Ramos (cell line): Measurements from ENCODE around the gene NRXN3.

Experiments used
- in situ Hi-C: fragments of 300-500 bp; cut with MboI; formaldehyde crosslinking; loops from one replicate; pipeline ENCODE4 v1.14.3; 2022; ENCODE audit warnings: low sequenced_read_pairs; ENCODE audit not compliant: unreplicated experiment

Gene NRXN3

GRCh38 chr14:79281244-79282152, 1111.3 kb downstream of the NRXN3 start:
- in situ Hi-C loops, result no loop called here

- in situ Hi-C loops, result no loop called here
Measured at GRCh38 chr14:79284621-79285020, 1114.4 kb downstream of the NRXN3 start.

GRCh38 chr14:79285263-79285662, 1115.1 kb downstream of the NRXN3 start:
- in situ Hi-C loops, result no loop called here

- in situ Hi-C loops, result no loop called here
Measured at GRCh38 chr14:79287976-79288375, 1117.8 kb downstream of the NRXN3 start.

DNA sequence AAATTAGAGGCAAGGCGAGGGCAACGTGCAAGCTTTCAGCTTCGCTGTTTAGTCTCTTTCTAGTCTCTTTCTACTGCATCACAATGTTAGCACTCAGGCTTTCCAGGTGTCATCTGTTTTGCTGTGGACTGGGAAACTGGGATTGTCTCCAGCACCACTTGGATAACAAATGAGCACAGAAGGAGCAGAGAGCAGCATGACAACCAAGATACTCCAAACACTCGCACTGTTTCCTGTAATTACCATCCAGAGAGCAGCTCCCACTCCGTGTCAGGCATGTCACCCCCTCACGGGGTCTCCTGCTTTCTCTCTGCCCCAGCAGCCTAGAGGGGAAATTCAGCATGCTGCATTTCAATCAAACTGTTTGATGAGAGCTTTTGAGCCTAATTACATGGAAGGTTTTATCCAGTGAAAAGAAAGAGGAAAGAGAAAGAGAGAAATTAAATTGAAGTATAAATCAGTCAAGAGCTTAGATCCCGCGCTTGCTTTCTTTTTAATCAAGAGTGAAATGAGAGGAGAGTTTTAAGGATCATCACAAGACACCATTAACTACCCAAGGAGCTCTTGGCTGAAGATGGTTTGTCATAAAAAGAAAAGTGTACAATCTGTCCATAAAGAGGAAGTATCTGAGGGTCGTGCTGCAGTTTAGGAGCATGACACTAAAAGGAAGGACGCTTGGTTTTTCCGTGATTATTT, 1123.5 kb downstream of the NRXN3 start:
- in situ Hi-C loops, result no loop called here

- in situ Hi-C loops, result no loop called here
Measured at GRCh38 chr14:79294499-79294898, 1124.3 kb downstream of the NRXN3 start.

GRCh38 chr14:79295385-79295784, 1125.2 kb downstream of the NRXN3 start:
- in situ Hi-C loops, result no loop called here

GRCh38 chr14:79298373-79298772, 1128.2 kb downstream of the NRXN3 start:
- in situ Hi-C loops, result no loop called here

- in situ Hi-C loops, result no loop called here
Measured at GRCh38 chr14:79299162-79299561, 1129.0 kb downstream of the NRXN3 start.

DNA sequence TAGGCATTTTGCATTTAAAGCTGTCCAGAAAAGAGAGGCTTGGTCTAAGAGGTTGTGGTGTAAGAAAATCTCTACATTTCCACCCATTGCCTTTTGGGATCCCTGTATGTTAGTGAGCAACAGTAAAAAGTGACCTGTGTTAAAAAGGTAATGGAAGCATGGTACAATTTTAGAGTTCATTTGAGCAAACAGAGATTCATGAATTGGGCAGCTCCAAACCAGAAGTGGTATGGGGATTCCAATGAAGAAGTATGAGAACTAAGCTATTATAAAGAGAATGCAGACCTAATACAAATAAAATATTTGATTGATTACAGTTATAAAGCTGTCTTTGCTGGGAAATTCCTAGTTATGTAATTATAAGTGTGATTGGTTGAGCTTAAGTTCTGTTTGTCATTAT, 1134.1 kb downstream of the NRXN3 start:
- in situ Hi-C loops, result no loop called here

DNA sequence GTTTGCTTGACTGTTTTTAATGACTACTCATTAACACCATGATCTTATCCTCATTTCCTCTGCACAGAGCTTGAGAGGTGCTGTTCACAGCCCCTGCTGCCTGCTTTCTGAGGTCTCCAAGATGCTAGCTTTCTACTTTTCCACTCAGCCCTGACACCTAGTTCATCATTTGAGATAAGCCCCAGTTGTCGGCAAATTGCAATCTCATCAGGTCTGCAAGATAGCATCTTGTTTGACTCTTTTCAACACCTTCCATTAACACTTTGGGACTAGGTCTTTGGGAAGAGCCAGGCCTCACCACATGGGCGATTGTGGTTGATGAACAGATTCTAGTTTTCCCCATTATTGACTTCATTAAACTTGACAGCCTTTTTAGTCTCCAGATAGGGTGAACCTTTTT, 1136.4 kb downstream of the NRXN3 start:
- in situ Hi-C loops, result no loop called here

- in situ Hi-C loops, result no loop called here
Measured at GRCh38 chr14:79318371-79318770, 1148.2 kb downstream of the NRXN3 start.

DNA sequence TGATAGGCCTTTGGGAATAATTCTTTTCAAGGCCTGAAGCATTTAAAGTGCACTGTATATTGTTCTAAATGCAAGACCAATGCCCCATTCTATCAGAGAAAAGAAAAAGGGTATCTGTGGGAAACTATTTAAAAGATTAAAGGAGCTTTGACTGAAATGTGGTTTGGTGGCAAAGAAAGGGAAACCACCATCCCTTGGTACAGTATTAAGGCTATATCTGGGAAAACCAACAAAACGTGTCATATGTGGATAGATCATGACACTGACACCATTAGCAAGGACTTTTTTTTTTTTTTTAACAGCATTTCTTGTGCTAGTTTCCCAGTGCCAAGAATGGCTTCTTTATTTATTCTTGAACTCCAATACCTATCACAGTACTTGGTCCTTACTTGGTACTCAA, 1150.4 kb downstream of the NRXN3 start:
- in situ Hi-C loops, result no loop called here

GRCh38 chr14:79321070-79321469, 1150.9 kb downstream of the NRXN3 start:
- in situ Hi-C loops, result no loop called here

DNA sequence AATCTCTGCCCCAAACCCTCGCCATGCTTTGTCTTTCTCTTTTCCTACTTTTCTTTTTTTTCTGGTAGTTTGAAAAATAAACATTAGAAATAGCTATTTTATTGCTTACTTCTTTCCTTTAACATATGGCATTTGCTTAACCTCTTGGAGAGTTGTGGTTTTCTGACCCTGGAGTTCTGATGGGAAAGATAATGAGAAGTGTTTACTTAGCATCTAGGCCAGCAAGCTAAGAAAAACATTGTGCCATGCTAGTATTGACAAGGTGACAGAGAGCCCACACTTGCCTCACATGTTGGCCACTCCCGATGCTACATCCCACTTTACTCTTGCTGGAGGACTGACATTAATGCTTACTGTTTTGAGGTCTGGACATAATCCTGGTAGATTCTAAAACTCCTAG, 1154.9 kb downstream of the NRXN3 start:
- in situ Hi-C loops, result no loop called here

DNA sequence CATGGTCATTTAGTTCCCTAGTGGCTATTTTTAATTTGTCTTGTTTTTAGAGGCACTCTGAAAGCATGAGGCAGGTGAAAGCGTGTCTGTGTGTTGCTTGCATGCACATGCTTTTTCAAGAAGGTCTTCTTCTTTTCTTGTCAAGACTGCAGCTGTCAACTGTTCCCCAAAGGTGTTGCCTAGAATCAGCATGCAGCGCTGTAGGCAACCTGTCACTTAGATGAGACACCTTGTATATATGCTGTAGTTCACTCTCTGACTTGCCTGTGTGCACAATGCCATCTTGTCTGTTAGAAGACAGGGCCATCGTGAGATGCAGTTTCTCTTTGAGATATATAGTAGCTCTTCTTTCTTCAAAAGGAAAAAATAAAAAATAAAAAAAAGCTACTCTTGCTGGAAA, 1155.4 kb downstream of the NRXN3 start:
- in situ Hi-C loops, result no loop called here

DNA sequence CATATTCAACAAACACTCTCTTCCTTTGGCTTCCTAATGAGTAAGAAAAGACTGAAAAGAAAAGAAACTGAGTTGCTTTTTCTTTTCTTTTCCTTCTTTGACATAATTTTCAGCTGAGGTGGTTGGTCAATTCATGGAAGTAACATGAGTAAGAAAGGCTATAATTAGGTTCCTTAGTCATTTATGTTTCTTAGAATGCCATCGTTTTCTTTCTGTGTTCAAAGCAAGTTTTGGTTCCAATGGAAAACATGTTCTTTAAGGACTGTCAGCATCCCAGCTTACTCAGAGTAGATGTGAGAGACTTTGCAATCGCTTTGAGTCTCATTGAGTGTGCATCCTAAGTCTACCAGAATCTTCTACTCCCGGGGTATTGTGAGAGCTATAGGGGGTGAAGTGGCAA, 1158.7 kb downstream of the NRXN3 start:
- in situ Hi-C loops, result no loop called here

DNA sequence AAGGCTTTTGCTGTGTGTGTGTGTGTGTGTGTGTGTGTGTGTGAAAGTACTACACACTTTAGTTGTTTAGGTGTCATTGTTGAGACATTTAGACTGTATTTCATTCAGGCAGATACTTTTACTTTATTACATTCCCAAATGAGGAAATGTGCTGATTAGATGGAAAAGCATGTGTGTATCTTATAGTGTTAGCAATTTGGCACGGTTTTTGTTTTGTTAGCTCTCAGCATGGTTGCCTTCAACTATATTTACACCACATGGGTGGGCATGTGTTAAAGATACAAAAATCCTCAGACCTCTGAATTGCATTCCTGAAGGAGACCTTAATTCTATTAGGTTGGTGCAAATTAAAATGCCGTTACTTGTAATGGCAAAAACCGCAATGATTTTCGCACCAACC, 1161.7 kb downstream of the NRXN3 start:
- in situ Hi-C loops, result no loop called here

- in situ Hi-C loops, result no loop called here
Measured at GRCh38 chr14:79332504-79333197, 1162.5 kb downstream of the NRXN3 start.

GRCh38 chr14:79333198-79333546, 1163.0 kb downstream of the NRXN3 start:
- in situ Hi-C loops, result no loop called here

DNA sequence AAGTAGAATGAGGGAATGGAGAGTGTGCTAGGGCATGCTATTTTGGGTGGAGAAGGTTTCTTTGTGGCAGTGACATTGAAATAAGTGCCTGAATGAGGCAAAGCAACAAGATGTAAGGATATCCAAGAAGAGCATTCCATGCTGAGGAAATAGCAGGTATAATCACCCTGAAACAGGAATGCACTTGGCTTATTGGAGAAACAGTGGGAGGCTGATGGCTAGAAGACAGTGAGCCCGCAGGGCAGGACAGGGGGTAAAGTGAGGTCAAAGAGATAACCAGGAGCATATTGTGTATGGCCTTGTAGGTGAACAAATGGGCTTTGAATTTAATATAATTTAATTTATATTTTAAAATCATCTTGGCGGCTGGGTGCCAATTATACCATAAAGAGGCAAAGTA, 1164.1 kb downstream of the NRXN3 start:
- in situ Hi-C loops, result no loop called here
